ENCODE data around the gene MTMR1.

- TF ChIP-seq CTCF (IDR thresholded peaks at IDR 0.05) (no peak), POLR2A (IDR thresholded peaks at IDR 0.05) (no peak), EP300 (IDR thresholded peaks at IDR 0.05) (no peak)
Measured at GRCh38 chrX:150649096-150649870, 43.9 kb upstream of the MTMR1 start.

Measured in ovary (tissue), 3 donors.